Gastrocnemius medialis (tissue), 4 donors: ENCODE measurements around the gene MAML1.

Source experiments
- POLR2A ChIP-seq, 2 donors: fragments of 450-650 bp; IDR thresholded peaks; one replicate each; pipeline ENCODE4 v1.6.1; 2017; ENCODE audit warnings: antibody characterized with exemption in 2 of 2, mild to moderate bottlenecking in 2 of 2, moderate library complexity in 2 of 2
- TF ChIP-seq, protein P1 (sequence below), 5 experiments: fragments of 450-650 bp in 3 of 5; fragments of 200-600 bp in 2 of 5; sonication (generic) in 2 of 5; IDR thresholded peaks in 4 of 5; conservative IDR thresholded peaks in 1 of 5; 1 replicate in 4 of 5; 2 replicates in 1 of 5; pipeline ENCODE4 v1.5.1; 2016 to 2019; ENCODE audit warnings: antibody characterized with exemption in 5 of 5, mild to moderate bottlenecking in 3 of 5, moderate library complexity in 3 of 5

- TF ChIP-seq, protein P1, sequence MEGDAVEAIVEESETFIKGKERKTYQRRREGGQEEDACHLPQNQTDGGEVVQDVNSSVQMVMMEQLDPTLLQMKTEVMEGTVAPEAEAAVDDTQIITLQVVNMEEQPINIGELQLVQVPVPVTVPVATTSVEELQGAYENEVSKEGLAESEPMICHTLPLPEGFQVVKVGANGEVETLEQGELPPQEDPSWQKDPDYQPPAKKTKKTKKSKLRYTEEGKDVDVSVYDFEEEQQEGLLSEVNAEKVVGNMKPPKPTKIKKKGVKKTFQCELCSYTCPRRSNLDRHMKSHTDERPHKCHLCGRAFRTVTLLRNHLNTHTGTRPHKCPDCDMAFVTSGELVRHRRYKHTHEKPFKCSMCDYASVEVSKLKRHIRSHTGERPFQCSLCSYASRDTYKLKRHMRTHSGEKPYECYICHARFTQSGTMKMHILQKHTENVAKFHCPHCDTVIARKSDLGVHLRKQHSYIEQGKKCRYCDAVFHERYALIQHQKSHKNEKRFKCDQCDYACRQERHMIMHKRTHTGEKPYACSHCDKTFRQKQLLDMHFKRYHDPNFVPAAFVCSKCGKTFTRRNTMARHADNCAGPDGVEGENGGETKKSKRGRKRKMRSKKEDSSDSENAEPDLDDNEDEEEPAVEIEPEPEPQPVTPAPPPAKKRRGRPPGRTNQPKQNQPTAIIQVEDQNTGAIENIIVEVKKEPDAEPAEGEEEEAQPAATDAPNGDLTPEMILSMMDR (IDR thresholded peaks at IDR 0.05 in 4 of 5, conservative IDR thresholded peaks at IDR 0.05 in 1 of 5), result no peak
- TF ChIP-seq POLR2A (IDR thresholded peaks at IDR 0.05), result no peak
These were observed 35.9 kb downstream of the MAML1 start for GRCh38 chr5:179768326-179769085.
